ENCODE measurements around the gene ARL10.

Gene ARL10

GRCh38 chr5:176362233-176362490 is 3.1 kb upstream of the ARL10 start:
- no peak for DNase-seq

GRCh38 chr5:176364765-176365350 is 429 bp upstream of the ARL10 start:
- no peak for DNase-seq

GRCh38 chr5:176366232-176366894 is 1.1 kb downstream of the ARL10 start:
- no peak for DNase-seq

- no peak for DNase-seq
Measured at GRCh38 chr5:176368726-176369125, 3.4 kb downstream of the ARL10 start.

GRCh38 chr5:176369934-176370711 is 4.8 kb downstream of the ARL10 start:
- no peak for DNase-seq

- DNase-seq: no peak
Measured at GRCh38 chr5:176371621-176372539, 6.6 kb downstream of the ARL10 start.

GRCh38 chr5:176373100-176373818 is 8.0 kb downstream of the ARL10 start:
- DNase-seq: no peak

- DNase-seq: no peak
Measured at GRCh38 chr5:176379881-176380280, 14.6 kb downstream of the ARL10 start.

GRCh38 chr5:176381423-176381822 is 16.1 kb downstream of the ARL10 start:
- DNase-seq: no peak

- DNase-seq: no peak
Measured at GRCh38 chr5:176381979-176382378, 16.7 kb downstream of the ARL10 start.

GRCh38 chr5:176382721-176383120 is 17.4 kb downstream of the ARL10 start:
- no peak for DNase-seq

- DNase-seq: no peak
Measured at GRCh38 chr5:176383248-176383905, 18.1 kb downstream of the ARL10 start.

GRCh38 chr5:176383961-176384360 is 18.7 kb downstream of the ARL10 start:
- DNase-seq: no peak

- no peak for DNase-seq
Measured at GRCh38 chr5:176384366-176384930, 19.2 kb downstream of the ARL10 start.

- no peak for DNase-seq
Measured at GRCh38 chr5:176384991-176385390, 19.7 kb downstream of the ARL10 start.

GRCh38 chr5:176386491-176386890 is 21.2 kb downstream of the ARL10 start:
- DNase-seq: no peak

GRCh38 chr5:176387384-176387925 is 22.2 kb downstream of the ARL10 start:
- DNase-seq: no peak

GRCh38 chr5:176388003-176388443 is 22.7 kb downstream of the ARL10 start:
- DNase-seq: no peak

- peak; percentile 87 for DNase-seq
Measured at GRCh38 chr5:176388444-176389134, 23.3 kb downstream of the ARL10 start, which contains the start of the genes HIGD2A and NOP16. HIGD2A (plus strand) TSS chr5:176388751; CDS start chr5:176388820, 69 bp downstream. NOP16 (minus strand) TSS chr5:176388598; CDS start chr5:176388539, 59 bp downstream.

Measured in DMS79 treated with DMSO at 0.1 percent for 48 hours (cell line).